Peyer's patch (tissue), 4 donors: ENCODE results near the gene PAM.

Experiments used
- CTCF ChIP-seq, 6 experiments: fragments of 450-650 bp in 4 of 6; fragments of 200-600 bp in 2 of 6; sonication (generic) in 1 of 6; IDR thresholded peaks; one replicate each; pipeline ENCODE4 v1.5.1; 2017 to 2019; ENCODE audit warnings: antibody characterized with exemption in 6 of 6, mild to moderate bottlenecking in 3 of 6, moderate library complexity in 1 of 6
- POLR2A ChIP-seq, 2 donors: fragments of 450-650 bp; IDR thresholded peaks; one replicate each; pipeline ENCODE4 v1.5.1; 2017; ENCODE audit warnings: antibody characterized with exemption in 2 of 2, mild to moderate bottlenecking in 2 of 2, moderate library complexity in 2 of 2

- no peak for TF ChIP-seq CTCF (IDR thresholded peaks at IDR 0.05)
- TF ChIP-seq POLR2A (IDR thresholded peaks at IDR 0.05): no peak
Observed at GRCh38 chr5:102866237-102866600, 111.1 kb downstream of the PAM start.
